Measurements from ENCODE around the gene RHCG.

Gene RHCG

GRCh38 chr15:89496155-89497098 lies at the start of gene RHCG:
Gene RHCG, minus strand, starts transcription at chr15:89496583. Its CDS starts 39 bp downstream, at chr15:89496544.
- no peak for TF ChIP-seq CTCF (IDR thresholded peaks at IDR 0.05)

DNA sequence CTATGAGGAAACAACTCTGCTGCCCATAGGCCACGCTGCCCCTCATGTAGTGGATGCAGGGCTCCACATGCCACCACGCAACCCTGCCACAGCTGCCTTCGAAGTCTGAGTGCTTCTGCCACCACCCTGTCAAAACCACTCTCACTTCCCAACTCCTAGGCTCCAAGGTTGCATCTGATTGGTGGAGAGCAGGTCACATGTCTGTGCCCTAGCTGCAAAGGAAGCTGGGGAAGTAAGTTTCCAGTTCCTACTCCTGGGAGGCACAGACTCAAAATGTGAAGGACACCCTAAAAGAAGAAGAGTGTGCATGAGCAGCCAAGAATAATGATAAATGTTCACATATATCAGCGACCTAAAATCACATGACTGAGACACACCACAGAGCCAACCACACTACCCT lies 47.0 kb upstream of the RHCG start:
- TF ChIP-seq CTCF (IDR thresholded peaks at IDR 0.05) = no peak

- TF ChIP-seq CTCF (IDR thresholded peaks at IDR 0.05) = no peak
These were observed 46.0 kb upstream of the RHCG start for GRCh38 chr15:89542369-89542768.

- no peak for TF ChIP-seq CTCF (IDR thresholded peaks at IDR 0.05)
These were observed 42.6 kb upstream of the RHCG start for GRCh38 chr15:89539027-89539426.

DNA sequence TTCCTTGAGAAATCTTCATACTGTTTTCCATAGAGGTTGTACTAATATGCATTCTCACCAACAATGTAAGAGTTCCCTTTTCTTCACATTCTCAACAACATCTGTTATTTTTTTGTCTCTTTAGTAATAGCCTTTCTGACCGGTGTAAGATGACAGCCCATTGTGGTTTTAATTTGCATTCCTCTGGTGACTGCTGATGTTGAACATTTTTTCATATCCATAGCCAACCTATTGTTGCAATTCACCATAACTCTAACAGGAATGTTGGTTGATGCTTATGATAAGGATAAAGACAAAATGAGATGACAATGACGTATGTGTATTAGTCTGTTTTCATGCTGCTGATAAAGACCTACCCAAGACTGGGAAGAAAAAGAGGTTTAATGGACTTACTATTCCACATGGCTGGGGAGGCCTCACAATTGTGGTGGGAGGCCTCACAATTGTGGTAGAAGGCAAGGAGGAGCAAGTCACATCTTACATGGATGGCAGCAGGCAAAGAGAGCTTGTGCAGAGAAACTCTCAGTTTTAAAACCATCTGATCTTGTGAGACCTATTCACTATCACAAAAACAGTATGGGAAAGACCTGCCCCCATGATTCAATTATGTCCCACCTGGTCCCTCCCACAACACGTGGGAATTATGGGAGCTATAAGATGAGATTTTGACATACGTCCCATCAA lies 37.6 kb upstream of the RHCG start:
- TF ChIP-seq CTCF (IDR thresholded peaks at IDR 0.05) = no peak

DNA sequence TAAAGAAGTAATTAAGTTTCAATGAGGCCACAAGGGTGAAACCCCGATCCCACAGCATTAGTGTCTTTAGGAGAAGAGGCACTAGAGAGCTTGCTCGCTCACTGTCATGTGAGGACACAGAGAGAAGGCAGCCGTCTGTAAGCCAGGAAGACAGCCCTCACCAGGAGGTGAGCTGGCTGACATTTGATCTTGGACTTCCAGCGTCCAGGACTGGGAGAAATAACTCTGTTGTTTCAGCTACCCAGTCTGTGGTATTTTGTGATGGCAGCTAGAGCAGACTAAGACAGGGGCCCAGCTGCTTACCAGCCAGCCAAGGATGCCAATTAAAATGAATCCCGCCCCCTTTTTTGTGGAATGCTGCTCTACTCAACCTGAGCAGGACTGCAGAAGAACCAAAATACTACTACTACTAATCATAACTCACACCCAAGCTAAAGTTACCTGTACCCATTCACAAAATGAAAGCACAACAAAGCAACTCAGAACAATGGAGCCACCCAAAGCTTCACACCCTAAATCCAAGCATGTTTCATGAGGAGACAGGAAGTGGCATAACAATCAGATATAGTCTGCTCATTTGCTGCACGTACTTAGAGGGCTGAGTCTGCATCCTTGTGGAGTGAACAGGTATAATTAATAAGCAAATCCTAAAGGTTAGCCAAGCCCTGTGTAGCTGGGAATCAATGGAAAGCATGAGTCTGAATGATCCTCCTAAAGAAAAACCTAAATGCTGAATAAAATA lies 35.6 kb upstream of the RHCG start:
- no peak for TF ChIP-seq CTCF (IDR thresholded peaks at IDR 0.05)

DNA sequence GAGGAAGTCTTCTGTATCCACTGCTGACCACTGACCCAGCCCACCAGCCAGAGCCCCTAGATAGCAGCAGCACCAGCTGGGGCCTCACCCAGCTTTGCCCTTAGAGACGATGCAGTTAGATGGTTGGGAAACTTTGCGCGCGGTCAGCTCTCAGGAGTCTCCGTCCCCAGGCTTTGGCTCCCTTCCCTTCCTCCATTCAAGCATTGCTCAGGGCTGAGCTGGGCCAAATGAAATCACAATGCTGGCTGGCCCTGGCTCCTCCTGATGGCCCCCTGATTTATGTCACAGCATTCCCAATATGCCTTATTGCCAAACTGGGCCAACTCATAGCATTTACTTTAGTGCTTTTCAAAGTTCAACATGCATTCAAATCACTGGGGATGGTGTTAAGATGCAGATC lies 34.6 kb upstream of the RHCG start:
- TF ChIP-seq CTCF (IDR thresholded peaks at IDR 0.05) = no peak
